Measurements from ENCODE around the gene SHB. TPM values are rescaled to one million over a fixed set of nuclear protein-coding genes. Genes with fewer than 3 reads are reported as not detected.

The SHB gene
- total RNA-seq, 2 experiments from 2014 or later = 0.41 to 1.0 TPM

GRCh38 chr9:37902796-37903646, 166.0 kb downstream of the SHB start:
- BruUV-seq (replicated peaks) = no TSS peak
- Histone ChIP-seq H3K4me3 (ENCODE audit: low read depth, low read length, poor library complexity, severe bottlenecking) (peak overlapping the region; percentile 94), H2AFZ (ENCODE audit: low read length) (peak overlapping the region; percentile 88)

GRCh38 chr9:37902131-37902530, 166.9 kb downstream of the SHB start:
- no peak for DNase-seq (ENCODE audit: low spot score)
- Histone ChIP-seq H4K20me1 (ENCODE audit: insufficient read depth, low read length) (peaks cover 14% of the 10 kb centered on the region; the same call in 1 of the 2 replicates), H3K9me3 (ENCODE audit: low read length) (no peaks in the 10 kb centered on the region), H3K4me3 (ENCODE audit: low read depth, low read length, poor library complexity, severe bottlenecking) (peak overlapping the region; percentile 94), H2AFZ (ENCODE audit: low read length) (no peak overlapping the region), H3K4me2 (ENCODE audit: low read length) (peak overlapping the region; percentile 74), H3K27ac (ENCODE audit: low read depth, low read length, poor library complexity, severe bottlenecking) (no peak overlapping the region), H3K9me2 (ENCODE audit: insufficient read depth, low read length) (no peaks in the 10 kb centered on the region), H3K36me3 (ENCODE audit: insufficient read depth, low read length) (peaks cover 28% of the 10 kb centered on the region), H3K4me1 (ENCODE audit: insufficient read depth, low read length, poor library complexity, severe bottlenecking) (peaks cover 24% of the 10 kb centered on the region), H3K79me2 (ENCODE audit: insufficient read depth, low read depth, low read length) (peaks cover 23% of the 10 kb centered on the region; the same call in 1 of the 2 replicates)
- CTCF ChIA-PET (ENCODE audit: unreplicated experiment) = no interaction called here
- TF ChIP-seq CTCF (conservative IDR thresholded peaks at IDR 0.05; ENCODE audit: low read length) = no peak
- no peak for TF ChIP-seq EZH2phosphoT487 (IDR thresholded peaks at IDR 0.05; ENCODE audit: borderline replicate concordance, low read depth, low read length)
- POLR2A ChIA-PET = interaction anchor here (1.0 to 1.6 kb wide), 4 partner anchors 26 to 123 kb away, joined by 3 to 5 read pairs (median 4); partner anchors contain the start of gene EXOSC3
- BruUV-seq (replicated peaks) = no TSS peak
- intact Hi-C loops (cut with micrococcal nuclease; ENCODE audit: unreplicated experiment) = loop anchor here (5.0 kb wide), 2 partner anchors 310 to 420 kb away; partner anchors contain the start of gene TOMM5

More at GRCh38 chr9:37902796-37903646, 166.0 kb downstream of the SHB start:
- Histone ChIP-seq H4K20me1 (ENCODE audit: insufficient read depth, low read length) (peaks cover 14% of the 10 kb centered on the region; the same call in 1 of the 2 replicates), H3K4me2 (ENCODE audit: low read length) (peak overlapping the region; percentile 74), H3K9me3 (ENCODE audit: low read length) (no peaks in the 10 kb centered on the region), H3K9me2 (ENCODE audit: insufficient read depth, low read length) (no peaks in the 10 kb centered on the region), H3K79me2 (ENCODE audit: insufficient read depth, low read depth, low read length) (peaks cover 23% of the 10 kb centered on the region; the same call in 1 of the 2 replicates), H3K4me1 (ENCODE audit: insufficient read depth, low read length, poor library complexity, severe bottlenecking) (peaks cover 24% of the 10 kb centered on the region), H3K36me3 (ENCODE audit: insufficient read depth, low read length) (peaks cover 20% of the 10 kb centered on the region), H3K27ac (ENCODE audit: low read depth, low read length, poor library complexity, severe bottlenecking) (peak overlapping the region; percentile 73)
- CTCF ChIA-PET (ENCODE audit: unreplicated experiment) = interaction anchor here (0.9 kb wide), 1 partner anchor 9 kb away, joined by 4 read pairs; no protein-coding TSS in a partner anchor
- TF ChIP-seq CTCF (conservative IDR thresholded peaks at IDR 0.05; ENCODE audit: low read length) = no peak
- TF ChIP-seq EZH2phosphoT487 (IDR thresholded peaks at IDR 0.05; ENCODE audit: borderline replicate concordance, low read depth, low read length) = no peak
- intact Hi-C loops (cut with micrococcal nuclease; ENCODE audit: unreplicated experiment) = loop anchor here (1.0 to 5.0 kb wide), 3 partner anchors 156 to 421 kb away; partner anchors contain the start of gene TOMM5
- POLR2A ChIA-PET = interaction anchor here (0.6 to 1.6 kb wide), 6 partner anchors 9 to 124 kb away, joined by 3 to 5 read pairs (median 4); partner anchors contain the start of gene EXOSC3
- peak; percentile 54 for DNase-seq (ENCODE audit: low spot score)
